ENCODE measurements around the gene DDX1.

DNA sequence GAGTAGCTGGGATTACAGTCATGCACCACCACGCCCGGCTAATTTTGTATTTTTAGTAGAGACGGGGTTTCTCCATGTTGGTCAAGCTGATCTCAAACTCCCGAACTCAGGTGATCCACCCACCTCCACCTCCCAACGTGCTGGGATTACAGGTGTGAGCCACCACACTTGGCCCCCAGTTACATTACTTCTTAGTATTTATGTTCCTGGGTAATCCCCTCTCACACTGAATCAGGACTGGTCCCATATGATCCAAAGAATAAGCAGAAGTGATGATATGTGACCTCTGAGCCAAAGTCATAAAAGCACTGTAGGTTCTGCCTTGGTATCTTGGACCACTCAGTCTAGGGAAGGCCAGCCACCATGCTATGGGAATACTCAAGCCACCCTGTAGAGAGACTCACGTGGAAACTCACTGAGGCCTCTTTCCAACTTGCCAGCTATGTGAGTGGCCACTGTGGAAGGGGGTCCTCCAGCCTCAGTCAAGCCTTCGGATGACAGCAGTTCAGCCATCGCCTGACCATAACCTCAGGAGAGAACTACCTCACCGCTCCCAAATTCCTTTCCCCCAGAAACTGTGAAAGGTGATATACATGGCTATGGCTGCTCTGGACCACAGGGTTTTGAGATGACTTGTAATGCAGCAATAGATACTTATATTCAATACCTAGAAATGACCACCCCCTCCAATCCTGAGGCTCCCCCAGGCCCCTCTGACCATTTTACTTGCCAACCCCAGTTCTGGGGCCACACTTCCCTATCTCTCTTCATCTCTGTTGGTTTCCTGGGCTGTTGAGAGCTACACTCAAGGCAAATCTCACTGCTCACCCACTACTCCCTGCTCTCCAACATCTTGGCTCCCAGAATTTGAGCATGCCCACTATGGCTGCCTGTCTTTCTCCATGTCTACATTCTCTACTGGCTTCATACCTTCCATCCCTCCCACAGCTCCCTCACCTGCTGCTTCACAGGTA is 80.5 kb downstream of the DDX1 start:
- no peak for TF ChIP-seq EZH2phosphoT487 (IDR thresholded peaks at IDR 0.05; ENCODE audit: unreplicated experiment)
- TF ChIP-seq EZH2 (IDR thresholded peaks at IDR 0.05; ENCODE audit: low read depth, unreplicated experiment), result no peak
- no peak for TF ChIP-seq JUNB (IDR thresholded peaks at IDR 0.05; ENCODE audit: unreplicated experiment)
- TF ChIP-seq, protein P1, sequence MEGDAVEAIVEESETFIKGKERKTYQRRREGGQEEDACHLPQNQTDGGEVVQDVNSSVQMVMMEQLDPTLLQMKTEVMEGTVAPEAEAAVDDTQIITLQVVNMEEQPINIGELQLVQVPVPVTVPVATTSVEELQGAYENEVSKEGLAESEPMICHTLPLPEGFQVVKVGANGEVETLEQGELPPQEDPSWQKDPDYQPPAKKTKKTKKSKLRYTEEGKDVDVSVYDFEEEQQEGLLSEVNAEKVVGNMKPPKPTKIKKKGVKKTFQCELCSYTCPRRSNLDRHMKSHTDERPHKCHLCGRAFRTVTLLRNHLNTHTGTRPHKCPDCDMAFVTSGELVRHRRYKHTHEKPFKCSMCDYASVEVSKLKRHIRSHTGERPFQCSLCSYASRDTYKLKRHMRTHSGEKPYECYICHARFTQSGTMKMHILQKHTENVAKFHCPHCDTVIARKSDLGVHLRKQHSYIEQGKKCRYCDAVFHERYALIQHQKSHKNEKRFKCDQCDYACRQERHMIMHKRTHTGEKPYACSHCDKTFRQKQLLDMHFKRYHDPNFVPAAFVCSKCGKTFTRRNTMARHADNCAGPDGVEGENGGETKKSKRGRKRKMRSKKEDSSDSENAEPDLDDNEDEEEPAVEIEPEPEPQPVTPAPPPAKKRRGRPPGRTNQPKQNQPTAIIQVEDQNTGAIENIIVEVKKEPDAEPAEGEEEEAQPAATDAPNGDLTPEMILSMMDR (conservative IDR thresholded peaks at IDR 0.05; ENCODE audit: low read depth in 2 of 2), result no peak
- TF ChIP-seq REST (IDR thresholded peaks at IDR 0.05; ENCODE audit: unreplicated experiment), result no peak
- TF ChIP-seq POLR2AphosphoS5 (IDR thresholded peaks at IDR 0.05; ENCODE audit: low read depth), result no peak
- no peak for TF ChIP-seq ZNF331 (CRISPR knock-in tag; IDR thresholded peaks at IDR 0.05; ENCODE audit: low read depth)
- TF ChIP-seq CREB1 (CRISPR knock-in tag; IDR thresholded peaks at IDR 0.05; ENCODE audit: low read depth), result no peak
- no peak for TF ChIP-seq ZNF114 (CRISPR knock-in tag; IDR thresholded peaks at IDR 0.05)
- no peak for TF ChIP-seq ETS1 (IDR thresholded peaks at IDR 0.05)

Measured in GM23338 (cell line).